ENCODE data around the gene RSU1. TPM values are rescaled to one million over a fixed set of nuclear protein-coding genes. Genes with fewer than 3 reads are reported as not detected.

RSU1 gene
- total RNA-seq, 2 experiments from 2014 or later: 69.5 to 72.7 TPM

DNA sequence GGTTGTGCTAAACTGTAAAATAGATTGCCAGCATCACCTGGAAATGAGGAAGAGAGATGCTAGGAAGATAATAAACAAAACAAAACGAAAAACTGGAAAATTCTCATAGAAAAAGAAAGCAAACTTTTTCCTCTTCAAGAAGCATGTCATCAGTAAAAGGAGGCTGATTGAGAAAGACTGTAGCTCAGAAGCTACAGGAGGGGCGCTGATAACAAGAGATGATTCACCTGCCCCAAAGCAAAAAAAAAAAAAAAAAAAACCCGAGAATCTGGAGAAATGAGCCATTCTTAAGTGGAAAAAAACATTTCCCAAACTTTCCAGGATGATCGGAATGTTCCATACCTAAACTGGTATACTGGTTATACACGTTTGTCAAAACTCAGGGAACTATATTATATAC lies 165.1 kb downstream of the RSU1 start:
- Mint-ChIP-seq H3K27ac (no peak overlapping the region), H3K27me3 (no peaks in the 10 kb centered on the region), H3K4me1 (peaks cover 3% of the 10 kb centered on the region), H3K36me3 (peaks cover 4% of the 10 kb centered on the region), H3K9me3 (peaks cover 2% of the 10 kb centered on the region), H3K4me3 (no peak overlapping the region)
- ATAC-seq (ENCODE audit: low read depth) (no peak), DNase-seq (no peak)
- POLR2A ChIA-PET: no interaction called here

DNA sequence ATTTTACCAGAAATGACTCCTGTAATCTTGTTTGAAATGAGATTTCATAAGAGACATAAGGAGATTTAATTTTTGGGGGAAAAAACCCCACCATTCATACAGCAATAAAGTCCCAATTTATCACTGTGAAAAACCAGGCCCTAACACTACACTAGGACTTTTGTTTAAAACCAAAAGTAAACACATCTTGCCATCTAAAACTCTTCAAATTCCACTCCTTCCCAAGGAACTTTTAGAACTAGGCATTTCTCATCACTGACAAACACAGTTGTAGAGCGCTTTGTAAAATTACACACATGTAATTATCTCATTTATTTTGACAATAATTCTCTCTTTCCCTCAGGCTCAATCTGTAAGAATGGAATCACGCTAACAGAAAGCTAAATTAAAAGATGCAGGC lies 167.5 kb downstream of the RSU1 start:
- no peaks in the 10 kb centered on the region for H3K27me3 Mint-ChIP-seq
- POLR2A ChIA-PET: no interaction called here
- no peak for ATAC-seq (ENCODE audit: low read depth)
- H3K9me3 Mint-ChIP-seq: peaks cover 2% of the 10 kb centered on the region
- H3K4me3 Mint-ChIP-seq: no peak overlapping the region
- H3K4me1 Mint-ChIP-seq: peaks cover 3% of the 10 kb centered on the region
- no peak overlapping the region for H3K27ac Mint-ChIP-seq
- H3K36me3 Mint-ChIP-seq: peaks cover 4% of the 10 kb centered on the region
- no peak for DNase-seq

DNA sequence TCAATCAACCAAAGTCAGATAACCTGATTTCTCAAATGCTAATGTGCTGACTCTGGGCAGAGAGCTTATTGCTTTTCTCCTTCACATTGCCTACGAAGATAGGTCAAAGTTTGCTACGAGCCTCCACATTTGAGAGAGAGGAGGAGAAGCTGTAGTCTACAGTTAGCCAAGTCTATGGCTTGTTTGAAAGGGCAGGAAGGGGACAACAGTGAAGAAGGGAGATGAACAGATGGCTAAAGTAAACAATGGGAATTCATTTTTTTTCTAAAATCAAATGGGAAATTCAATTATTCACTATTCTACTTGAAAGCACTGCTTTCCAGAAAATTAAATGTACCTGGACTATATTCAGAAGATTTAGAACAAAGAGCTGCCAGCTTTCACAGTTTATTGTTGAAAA lies 168.9 kb downstream of the RSU1 start:
- H3K9me3 Mint-ChIP-seq: peaks cover 2% of the 10 kb centered on the region
- peaks cover 4% of the 10 kb centered on the region for H3K36me3 Mint-ChIP-seq
- POLR2A ChIA-PET: no interaction called here
- peaks cover under 1% of the 10 kb centered on the region for H3K4me1 Mint-ChIP-seq
- H3K4me3 Mint-ChIP-seq: no peak overlapping the region
- DNase-seq: no peak
- H3K27ac Mint-ChIP-seq: no peak overlapping the region
- no peak for ATAC-seq (ENCODE audit: low read depth)
- no peaks in the 10 kb centered on the region for H3K27me3 Mint-ChIP-seq

DNA sequence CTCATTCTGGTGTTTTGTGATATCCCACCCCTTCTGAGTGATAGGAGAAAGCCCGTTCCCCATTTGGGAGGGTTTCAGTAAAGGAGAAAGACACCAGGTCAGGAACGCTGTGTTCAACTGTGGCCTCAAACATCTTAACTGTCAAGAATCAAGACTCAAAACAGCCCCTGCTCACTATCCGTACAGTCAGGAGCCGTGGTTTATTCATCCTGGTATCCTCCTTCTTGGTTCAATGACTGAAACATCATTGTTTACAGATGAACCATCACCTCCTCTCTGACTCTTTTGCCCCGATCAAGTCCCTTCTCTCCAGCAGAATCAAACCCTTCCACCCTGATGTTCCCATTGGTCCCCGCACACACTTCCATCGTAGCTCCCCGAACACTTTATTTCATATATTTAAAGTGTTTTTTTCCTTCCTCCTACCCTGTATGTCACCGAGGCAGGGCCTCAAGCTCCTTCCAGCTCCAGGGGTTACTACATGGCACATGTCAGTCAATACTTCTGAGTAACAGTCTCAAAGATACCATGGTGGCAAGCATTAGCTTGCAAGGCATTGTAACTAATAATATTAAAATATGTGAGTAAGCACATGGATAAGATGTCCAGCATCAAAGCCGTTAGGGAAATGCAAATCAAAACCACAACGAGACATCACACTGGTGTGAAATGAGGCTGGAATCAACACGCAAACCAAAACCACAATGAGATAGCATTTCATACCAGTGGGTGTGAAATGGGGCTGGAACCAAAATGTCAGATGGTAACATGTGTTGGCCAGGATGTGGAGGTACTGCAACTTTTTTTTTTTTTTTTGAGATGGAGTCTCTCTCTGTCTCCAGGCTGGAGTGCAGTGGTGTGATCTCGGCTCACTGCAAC lies 170.8 kb downstream of the RSU1 start:
- POLR2A ChIA-PET: no interaction called here
- DNase-seq (no peak), ATAC-seq (ENCODE audit: low read depth) (no peak)
- Mint-ChIP-seq H3K27ac (no peak overlapping the region), H3K27me3 (no peaks in the 10 kb centered on the region), H3K4me3 (no peak overlapping the region), H3K9me3 (peaks cover 2% of the 10 kb centered on the region), H3K4me1 (no peaks in the 10 kb centered on the region), H3K36me3 (peaks cover 4% of the 10 kb centered on the region)

DNA sequence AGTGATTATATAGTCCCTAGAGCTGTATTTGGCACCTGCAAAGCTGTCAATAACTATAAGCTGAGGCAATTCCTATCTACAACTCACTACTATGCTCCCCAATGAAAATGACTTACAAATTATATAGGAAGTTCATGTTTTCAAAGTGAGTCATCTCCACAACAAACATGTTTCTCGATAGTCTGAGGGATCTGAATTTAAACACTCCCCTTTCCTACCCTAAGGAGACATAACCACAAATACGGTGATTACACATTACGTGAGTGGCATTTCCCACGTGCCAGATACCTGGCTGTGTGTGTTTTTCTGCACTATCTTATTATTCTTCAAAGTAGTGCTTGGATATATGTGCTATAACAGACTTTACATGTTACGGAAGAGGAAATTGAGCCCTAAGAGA lies 173.1 kb downstream of the RSU1 start:
- ATAC-seq (ENCODE audit: low read depth) (no peak), DNase-seq (no peak)
- POLR2A ChIA-PET: no interaction called here
- Mint-ChIP-seq H3K27me3 (no peaks in the 10 kb centered on the region), H3K9me3 (peaks cover 2% of the 10 kb centered on the region), H3K4me1 (no peaks in the 10 kb centered on the region), H3K27ac (no peak overlapping the region), H3K4me3 (no peak overlapping the region), H3K36me3 (peaks cover 2% of the 10 kb centered on the region)

DNA sequence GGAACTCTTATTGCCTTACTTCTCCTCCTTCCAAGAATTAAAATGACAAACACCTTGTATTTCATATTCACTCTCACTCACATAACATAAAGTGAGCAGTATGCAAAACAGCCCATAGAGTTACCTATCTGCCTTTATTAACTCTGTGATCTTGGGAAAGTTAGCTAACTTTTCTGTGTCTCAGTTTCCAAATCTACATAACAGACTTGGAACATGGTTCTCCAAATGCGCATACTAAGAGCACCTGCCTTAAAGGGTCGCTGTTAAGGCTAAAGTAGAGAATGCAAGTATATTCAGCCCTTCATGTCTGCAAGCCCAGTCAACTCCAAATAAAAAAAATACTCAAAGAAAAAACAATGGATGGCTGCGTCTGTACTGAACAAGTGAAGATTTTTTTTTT lies 173.7 kb downstream of the RSU1 start:
- POLR2A ChIA-PET: no interaction called here
- no peak for ATAC-seq (ENCODE audit: low read depth)
- no peaks in the 10 kb centered on the region for H3K27me3 Mint-ChIP-seq
- H3K36me3 Mint-ChIP-seq: peaks cover 2% of the 10 kb centered on the region
- no peaks in the 10 kb centered on the region for H3K4me1 Mint-ChIP-seq
- DNase-seq: no peak
- peaks cover 2% of the 10 kb centered on the region for H3K9me3 Mint-ChIP-seq
- no peak overlapping the region for H3K4me3 Mint-ChIP-seq
- no peak overlapping the region for H3K27ac Mint-ChIP-seq

DNA sequence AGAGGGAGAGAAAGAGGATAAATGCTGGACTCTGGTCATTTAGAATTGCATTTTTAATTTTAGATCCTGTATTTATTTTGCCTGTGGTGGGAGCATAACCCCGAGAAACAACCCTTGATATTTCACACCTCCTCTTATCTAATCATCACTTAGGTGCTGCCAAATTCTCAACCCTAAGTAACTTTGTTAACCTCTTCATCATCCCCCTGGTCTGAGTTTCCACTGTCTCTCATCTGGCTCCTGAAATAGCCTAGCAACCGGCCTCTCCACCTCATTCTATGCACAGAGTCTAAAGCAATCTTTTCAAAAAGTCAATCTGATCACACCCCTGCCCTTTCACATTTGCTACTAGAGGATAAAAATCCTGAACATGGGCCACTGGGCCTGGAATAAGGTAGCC lies 177.1 kb downstream of the RSU1 start:
- POLR2A ChIA-PET: no interaction called here
- H3K9me3 Mint-ChIP-seq: no peaks in the 10 kb centered on the region

DNA sequence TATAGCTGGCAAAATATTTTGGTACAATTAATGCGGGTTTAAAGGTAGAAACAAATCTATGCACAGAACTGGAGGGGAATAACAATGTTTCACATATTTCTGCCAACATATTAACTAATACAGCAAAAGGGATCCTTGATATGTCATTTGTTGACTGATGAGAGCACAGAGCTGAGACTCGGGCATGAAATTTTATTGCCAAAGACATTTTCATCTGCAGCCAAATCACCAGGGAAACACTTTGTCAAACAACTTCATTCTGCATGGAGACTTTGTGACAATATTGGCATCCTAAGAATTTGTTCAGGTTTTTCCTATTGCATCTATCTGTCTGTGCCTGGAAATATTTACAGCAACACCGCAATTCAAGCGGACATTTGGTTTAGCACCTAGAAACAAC lies 177.8 kb downstream of the RSU1 start:
- no peak overlapping the region for H3K27ac Mint-ChIP-seq
- no peaks in the 10 kb centered on the region for H3K9me3 Mint-ChIP-seq
- no peaks in the 10 kb centered on the region for H3K36me3 Mint-ChIP-seq
- POLR2A ChIA-PET: no interaction called here
- DNase-seq (no peak), ATAC-seq (ENCODE audit: low read depth) (no peak)
- no peak overlapping the region for H3K4me3 Mint-ChIP-seq
- no peaks in the 10 kb centered on the region for H3K4me1 Mint-ChIP-seq
- H3K27me3 Mint-ChIP-seq: no peaks in the 10 kb centered on the region

More for the DNA sequence above, 177.1 kb downstream of the RSU1 start:
- DNase-seq: no peak
- Mint-ChIP-seq H3K4me3 (no peak overlapping the region), H3K27me3 (no peaks in the 10 kb centered on the region), H3K4me1 (no peaks in the 10 kb centered on the region), H3K27ac (no peak overlapping the region), H3K36me3 (no peaks in the 10 kb centered on the region)
- no peak for ATAC-seq (ENCODE audit: low read depth)

DNA sequence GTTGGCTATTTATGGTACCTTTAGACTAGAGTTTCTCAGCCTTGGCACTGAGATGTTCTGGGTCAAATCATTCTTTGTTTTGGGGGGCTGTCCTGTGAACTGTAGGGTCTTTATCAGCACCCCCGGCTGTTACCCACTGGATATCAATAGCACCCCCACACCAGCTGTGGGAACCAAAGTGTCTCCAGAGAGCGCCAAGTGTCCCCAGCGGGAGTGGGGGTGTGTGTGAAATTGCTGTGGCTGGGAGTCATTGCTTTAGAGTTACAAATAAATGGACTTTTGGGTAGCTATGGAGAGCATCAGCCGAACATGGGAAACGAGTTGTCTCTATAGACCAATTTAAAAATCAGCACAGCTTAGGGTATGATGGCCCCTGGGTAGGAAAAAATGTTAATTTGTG lies 184.2 kb downstream of the RSU1 start:
- no peaks in the 10 kb centered on the region for H3K9me3 Mint-ChIP-seq
- ATAC-seq (ENCODE audit: low read depth) (no peak), DNase-seq (no peak)
- H3K4me3 Mint-ChIP-seq: no peak overlapping the region
- H3K27me3 Mint-ChIP-seq: no peaks in the 10 kb centered on the region
- POLR2A ChIA-PET: no interaction called here
- H3K36me3 Mint-ChIP-seq: peaks cover 1% of the 10 kb centered on the region
- no peaks in the 10 kb centered on the region for H3K4me1 Mint-ChIP-seq
- no peak overlapping the region for H3K27ac Mint-ChIP-seq

DNA sequence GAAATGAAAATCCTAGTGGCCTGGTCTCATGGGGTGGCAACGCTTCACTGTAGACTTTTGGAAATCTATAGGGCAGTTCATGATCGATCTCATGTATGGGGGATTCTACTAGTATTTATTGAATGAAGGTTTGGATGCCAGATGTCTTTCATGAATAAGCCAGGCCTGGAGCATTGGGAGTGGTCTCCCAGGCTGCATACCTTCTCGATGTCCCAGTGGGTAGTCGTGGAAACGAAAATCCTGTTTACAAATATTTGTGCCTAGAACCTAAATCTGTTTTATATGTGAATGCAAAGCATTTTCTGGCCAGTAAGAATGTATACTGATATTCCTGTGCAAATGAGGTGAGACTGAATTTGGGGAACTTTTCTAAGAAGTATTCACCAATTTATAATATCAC lies 190.5 kb downstream of the RSU1 start:
- Mint-ChIP-seq H3K36me3 (peaks cover 9% of the 10 kb centered on the region), H3K4me1 (no peaks in the 10 kb centered on the region), H3K4me3 (no peak overlapping the region), H3K27ac (no peak overlapping the region), H3K27me3 (no peaks in the 10 kb centered on the region), H3K9me3 (peaks cover 6% of the 10 kb centered on the region)
- POLR2A ChIA-PET: no interaction called here
- ATAC-seq (ENCODE audit: low read depth): no peak
- no peak for DNase-seq

DNA sequence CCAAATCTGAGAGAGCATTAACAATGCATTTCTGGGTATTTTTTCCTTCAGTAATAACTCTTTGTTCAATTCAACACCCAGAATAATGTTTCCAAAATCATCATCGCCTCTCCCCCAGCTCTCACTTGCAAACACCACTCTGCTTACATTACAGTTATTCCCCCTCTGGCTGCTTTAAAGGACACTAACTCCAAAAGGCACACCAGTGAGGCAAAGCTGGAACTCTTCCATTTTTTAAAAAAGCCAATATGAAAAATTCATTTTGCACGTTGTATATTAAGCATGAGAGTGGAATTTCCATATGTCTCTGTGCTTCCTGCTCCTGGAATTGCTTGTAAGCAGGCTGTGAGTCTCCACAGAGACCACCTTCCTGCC lies 204.3 kb downstream of the RSU1 start:
- Mint-ChIP-seq H3K27me3 (no peaks in the 10 kb centered on the region), H3K4me3 (no peak overlapping the region), H3K4me1 (no peaks in the 10 kb centered on the region), H3K27ac (no peak overlapping the region), H3K9me3 (peaks cover 13% of the 10 kb centered on the region), H3K36me3 (peaks cover 8% of the 10 kb centered on the region)
- DNase-seq: no peak
- POLR2A ChIA-PET: no interaction called here
- ATAC-seq (ENCODE audit: low read depth): no peak

DNA sequence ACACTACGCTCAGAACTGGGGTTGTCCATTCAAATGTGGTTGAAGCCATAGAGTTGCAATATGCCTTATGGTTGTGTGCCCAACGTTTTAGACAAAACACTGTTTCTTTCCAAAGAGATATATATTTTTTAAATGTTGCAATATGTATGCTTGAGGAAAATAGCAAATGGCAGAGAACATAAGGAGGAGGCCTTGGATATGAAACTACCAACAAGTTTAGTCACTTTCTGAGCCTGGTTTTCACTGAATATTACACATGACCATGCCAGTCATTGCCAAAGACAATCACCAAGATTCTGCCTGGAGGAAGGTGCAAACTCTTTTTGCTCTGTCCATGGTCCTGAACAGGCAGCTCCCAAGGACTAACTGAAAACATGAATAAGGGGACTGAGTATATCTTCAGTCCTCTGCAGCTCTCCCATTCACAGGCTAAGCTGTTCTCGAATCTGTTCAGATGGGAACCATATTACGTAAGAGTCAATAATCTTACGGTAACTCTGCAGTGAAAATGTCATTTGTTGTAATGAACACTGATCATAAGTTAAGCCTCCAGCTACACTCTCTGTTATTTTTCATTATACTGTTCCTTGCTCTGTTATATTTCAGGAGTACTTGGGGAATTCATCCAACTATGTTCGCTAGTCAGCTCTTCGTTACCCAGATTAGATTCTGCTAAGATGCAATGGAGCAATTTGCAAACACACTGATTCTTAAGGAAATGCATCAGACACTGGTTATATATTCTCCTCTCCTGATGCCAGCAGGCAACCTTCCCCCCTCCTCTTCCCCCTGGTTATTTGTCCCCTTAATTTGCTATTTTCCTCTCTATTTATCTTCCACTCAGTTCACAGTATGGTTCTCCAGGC lies 204.9 kb downstream of the RSU1 start:
- Mint-ChIP-seq H3K4me3 (no peak overlapping the region), H3K4me1 (no peaks in the 10 kb centered on the region), H3K27me3 (no peaks in the 10 kb centered on the region), H3K36me3 (peaks cover 6% of the 10 kb centered on the region), H3K9me3 (peaks cover 13% of the 10 kb centered on the region), H3K27ac (no peak overlapping the region)
- POLR2A ChIA-PET: no interaction called here
- DNase-seq (no peak), ATAC-seq (ENCODE audit: low read depth) (no peak)

DNA sequence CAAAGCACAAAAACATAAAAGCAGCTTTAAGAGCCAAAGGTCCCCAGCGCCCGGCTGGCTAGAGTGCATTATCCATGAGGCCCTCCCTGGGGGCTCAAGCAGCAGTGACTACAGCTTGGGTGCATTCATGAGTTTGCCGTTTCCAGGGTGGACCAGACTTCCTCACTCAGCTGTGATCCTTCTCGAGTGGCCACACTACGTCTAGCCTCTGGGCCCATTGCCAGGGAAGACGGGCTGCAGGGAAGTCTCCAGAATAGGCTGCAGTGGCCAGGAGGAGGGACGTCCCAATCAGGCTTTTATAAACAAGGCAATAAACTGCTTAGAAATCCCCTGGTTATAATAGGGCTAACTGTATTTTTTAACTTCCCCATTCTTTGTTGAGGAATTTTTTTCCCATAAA lies 206.2 kb downstream of the RSU1 start:
- Mint-ChIP-seq H3K27me3 (no peaks in the 10 kb centered on the region), H3K9me3 (peaks cover 9% of the 10 kb centered on the region), H3K36me3 (peaks cover 11% of the 10 kb centered on the region), H3K4me3 (no peak overlapping the region), H3K4me1 (no peaks in the 10 kb centered on the region), H3K27ac (no peak overlapping the region)
- DNase-seq: no peak
- ATAC-seq (ENCODE audit: low read depth): no peak
- POLR2A ChIA-PET: no interaction called here

DNA sequence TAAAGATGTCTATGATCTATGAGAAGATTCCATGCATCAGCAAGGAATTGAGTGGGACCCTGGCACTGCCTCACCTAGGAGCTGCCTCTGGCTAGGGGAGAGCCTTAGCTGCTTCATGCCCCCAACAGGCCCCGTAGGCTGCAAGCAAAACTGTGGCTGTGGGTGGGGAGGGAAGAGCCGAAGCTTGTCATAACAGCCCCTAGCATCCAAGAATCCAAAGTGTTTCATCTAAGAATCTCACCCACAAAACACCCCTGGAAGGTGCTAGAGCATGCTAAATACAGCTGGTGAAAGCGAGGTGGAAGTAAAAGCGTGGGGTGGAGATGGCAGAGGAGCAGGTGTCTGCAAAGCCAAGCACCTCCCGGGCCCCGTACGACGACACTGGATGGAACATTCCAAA lies 208.0 kb downstream of the RSU1 start:
- no peak for DNase-seq
- H3K4me3 Mint-ChIP-seq: no peak overlapping the region
- POLR2A ChIA-PET: no interaction called here
- H3K27me3 Mint-ChIP-seq: no peaks in the 10 kb centered on the region
- peaks cover 4% of the 10 kb centered on the region for H3K36me3 Mint-ChIP-seq
- H3K27ac Mint-ChIP-seq: no peak overlapping the region
- no peak for ATAC-seq (ENCODE audit: low read depth)
- H3K9me3 Mint-ChIP-seq: peaks cover 1% of the 10 kb centered on the region
- no peaks in the 10 kb centered on the region for H3K4me1 Mint-ChIP-seq
